ENCODE results near the gene EARS2.

The EARS2 gene

DNA sequence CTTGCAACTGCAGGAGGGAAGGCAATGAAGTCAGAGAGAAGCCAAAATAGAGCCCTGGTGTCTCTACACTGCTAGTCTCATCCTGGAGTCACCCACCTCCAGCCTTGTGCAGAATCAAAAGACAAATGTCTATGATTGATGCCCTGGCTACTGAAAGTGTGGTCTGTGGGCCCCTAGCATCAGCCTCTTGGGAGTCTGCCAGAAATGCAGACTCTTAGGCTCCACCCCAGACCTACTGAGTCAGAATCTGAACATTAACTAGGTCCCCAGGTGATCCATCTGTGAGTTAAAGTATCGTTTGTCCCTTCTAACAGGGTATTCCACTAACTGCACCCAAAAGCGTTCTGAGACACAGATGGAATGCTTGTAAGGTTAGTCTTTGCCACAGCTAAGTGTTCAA lies 21.2 kb downstream of the EARS2 start:
- TF ChIP-seq ZFX (IDR thresholded peaks at IDR 0.05; ENCODE audit: borderline replicate concordance): no peak
- no peak for TF ChIP-seq CTCF (IDR thresholded peaks at IDR 0.05)
- no peak overlapping the region for H3K27ac ChIP-seq

GRCh38 chr16:23534868-23535860 lies 22.0 kb downstream of the EARS2 start:
- H3K27ac ChIP-seq: no peak overlapping the region
- TF ChIP-seq ZFX (IDR thresholded peaks at IDR 0.05; ENCODE audit: borderline replicate concordance) (no peak), CTCF (IDR thresholded peaks at IDR 0.05) (no peak)

DNA sequence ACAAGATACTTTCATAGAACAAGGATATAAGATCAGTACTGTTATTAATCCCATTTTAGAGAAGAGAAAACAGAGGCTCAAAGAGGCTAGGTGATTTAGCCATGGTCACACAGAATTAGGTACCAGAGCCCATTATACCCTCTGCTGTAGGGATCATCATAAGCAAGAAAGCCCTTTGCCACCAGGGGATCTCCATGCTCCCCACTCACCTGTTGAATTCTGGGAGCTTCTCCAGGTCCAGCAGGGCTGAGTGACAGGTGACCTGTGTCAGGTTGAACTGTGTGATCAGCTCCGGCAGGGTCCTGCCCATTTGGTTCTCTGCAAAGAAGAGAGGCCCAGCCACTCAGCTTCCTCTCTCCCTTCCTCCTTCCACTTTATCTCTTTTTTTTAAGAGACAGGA lies 24.7 kb downstream of the EARS2 start:
- TF ChIP-seq CTCF (IDR thresholded peaks at IDR 0.05) (no peak), ZFX (IDR thresholded peaks at IDR 0.05; ENCODE audit: borderline replicate concordance) (no peak)
- H3K27ac ChIP-seq: no peak overlapping the region

GRCh38 chr16:23530062-23530461 lies 27.1 kb downstream of the EARS2 start:
- no peak overlapping the region for H3K27ac ChIP-seq
- TF ChIP-seq ZFX (IDR thresholded peaks at IDR 0.05; ENCODE audit: borderline replicate concordance): no peak
- no peak for TF ChIP-seq CTCF (IDR thresholded peaks at IDR 0.05)

- H3K27ac ChIP-seq: no peak overlapping the region
- TF ChIP-seq CTCF (IDR thresholded peaks at IDR 0.05) (no peak), ZFX (IDR thresholded peaks at IDR 0.05; ENCODE audit: borderline replicate concordance) (no peak)
Observed at GRCh38 chr16:23528644-23529310, 28.4 kb downstream of the EARS2 start.

- H3K27ac ChIP-seq: no peak overlapping the region
- TF ChIP-seq ZFX (IDR thresholded peaks at IDR 0.05; ENCODE audit: borderline replicate concordance) (no peak), CTCF (IDR thresholded peaks at IDR 0.05) (no peak)
Observed at GRCh38 chr16:23527961-23528643, 29.0 kb downstream of the EARS2 start.

Measured in 22Rv1 (cell line).